Measurements from ENCODE around the gene ZNRF1. TPM values are rescaled to one million over a fixed set of nuclear protein-coding genes. Genes with fewer than 3 reads are reported as not detected.

ZNRF1 gene
- total RNA-seq, 1 donor from 2014 or later: 31.3 TPM

DNA sequence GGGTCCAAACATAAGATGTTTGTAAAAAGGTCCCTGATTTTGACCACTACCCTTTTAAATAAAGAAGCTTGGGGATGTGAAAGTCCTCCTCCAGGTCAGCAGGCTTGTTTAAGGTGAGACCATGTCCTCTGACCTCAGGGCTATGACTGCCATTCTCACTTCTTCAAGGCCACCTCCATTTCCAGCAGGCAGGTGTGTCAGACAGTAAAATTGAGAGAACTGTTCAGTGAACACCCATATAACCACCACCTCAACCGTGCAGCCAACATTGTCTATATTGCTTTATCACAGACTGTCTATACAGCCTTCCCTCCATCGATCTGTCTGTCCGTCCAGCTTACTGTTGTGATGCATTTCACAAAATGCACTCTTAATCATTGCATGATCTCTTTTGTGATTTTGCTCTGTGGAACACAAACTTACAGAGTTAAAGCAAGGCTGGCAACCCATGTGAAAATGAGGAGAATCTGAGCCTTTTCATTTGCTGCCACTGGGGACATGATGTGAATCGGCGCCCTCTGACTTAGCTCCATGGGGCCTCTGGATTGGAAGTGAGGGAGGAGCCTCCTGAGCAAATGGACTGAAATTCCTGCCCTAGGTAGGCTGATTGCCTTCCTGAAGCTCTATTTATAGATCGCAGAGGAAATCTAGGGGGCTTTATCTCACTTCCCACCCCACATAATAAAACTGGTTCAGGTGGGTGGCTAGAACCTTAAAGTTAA, 53.8 kb downstream of the ZNRF1 start:
- no peak overlapping the region for H3K4me3 ChIP-seq (ENCODE audit: low read depth, low read length)
- DNase-seq (ENCODE audit: low read depth): no peak
- no peaks in the 10 kb centered on the region for H3K27me3 ChIP-seq (ENCODE audit: control insufficient read depth, insufficient read depth, low read length)
- TF ChIP-seq, protein P1, sequence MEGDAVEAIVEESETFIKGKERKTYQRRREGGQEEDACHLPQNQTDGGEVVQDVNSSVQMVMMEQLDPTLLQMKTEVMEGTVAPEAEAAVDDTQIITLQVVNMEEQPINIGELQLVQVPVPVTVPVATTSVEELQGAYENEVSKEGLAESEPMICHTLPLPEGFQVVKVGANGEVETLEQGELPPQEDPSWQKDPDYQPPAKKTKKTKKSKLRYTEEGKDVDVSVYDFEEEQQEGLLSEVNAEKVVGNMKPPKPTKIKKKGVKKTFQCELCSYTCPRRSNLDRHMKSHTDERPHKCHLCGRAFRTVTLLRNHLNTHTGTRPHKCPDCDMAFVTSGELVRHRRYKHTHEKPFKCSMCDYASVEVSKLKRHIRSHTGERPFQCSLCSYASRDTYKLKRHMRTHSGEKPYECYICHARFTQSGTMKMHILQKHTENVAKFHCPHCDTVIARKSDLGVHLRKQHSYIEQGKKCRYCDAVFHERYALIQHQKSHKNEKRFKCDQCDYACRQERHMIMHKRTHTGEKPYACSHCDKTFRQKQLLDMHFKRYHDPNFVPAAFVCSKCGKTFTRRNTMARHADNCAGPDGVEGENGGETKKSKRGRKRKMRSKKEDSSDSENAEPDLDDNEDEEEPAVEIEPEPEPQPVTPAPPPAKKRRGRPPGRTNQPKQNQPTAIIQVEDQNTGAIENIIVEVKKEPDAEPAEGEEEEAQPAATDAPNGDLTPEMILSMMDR (IDR thresholded peaks at IDR 0.05; ENCODE audit: insufficient read depth, low read length, poor library complexity, severe bottlenecking): no peak
- H3K36me3 ChIP-seq (ENCODE audit: control insufficient read depth, insufficient read depth, low read length): no peaks in the 10 kb centered on the region

DNA sequence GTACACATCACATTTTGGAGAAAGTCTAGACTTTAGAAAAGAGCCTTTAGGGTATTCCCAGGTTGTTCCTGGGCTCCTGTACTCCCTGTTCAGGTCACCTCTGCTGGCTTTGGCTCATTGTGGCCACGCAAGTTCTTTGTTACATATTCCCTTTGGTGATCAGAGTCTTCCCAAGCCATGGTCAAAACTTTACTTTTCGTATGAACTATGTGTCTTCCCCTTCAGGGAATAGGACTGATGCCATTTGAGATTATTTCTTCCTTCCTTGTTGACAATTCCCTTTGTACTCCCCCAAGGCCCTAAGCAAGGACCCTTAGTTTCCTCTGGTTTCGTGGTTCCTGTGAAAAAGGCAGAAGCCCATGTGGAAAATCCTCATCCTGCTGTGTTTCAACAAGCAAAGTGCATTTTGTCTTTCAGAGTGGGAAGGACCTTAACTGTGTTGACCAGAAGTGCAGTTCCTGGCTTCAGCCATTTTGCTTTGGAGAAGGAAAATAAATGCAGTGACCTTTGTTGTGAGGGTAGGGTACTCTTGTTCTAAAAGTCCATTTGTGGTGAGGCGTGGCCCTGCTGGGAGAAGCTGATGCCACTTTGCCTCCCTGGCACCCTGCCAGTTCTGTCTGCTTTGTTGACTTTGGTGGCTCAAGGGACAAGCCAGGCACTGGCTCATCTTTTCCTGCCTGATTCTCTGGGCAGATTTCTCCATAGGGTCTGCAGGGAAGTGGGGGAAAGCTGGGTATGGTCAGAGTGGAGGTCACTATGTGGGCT, 55.1 kb downstream of the ZNRF1 start:
- TF ChIP-seq, protein P1 (IDR thresholded peaks at IDR 0.05; ENCODE audit: insufficient read depth, low read length, poor library complexity, severe bottlenecking): no peak
- Histone ChIP-seq H3K36me3 (ENCODE audit: control insufficient read depth, insufficient read depth, low read length) (no peaks in the 10 kb centered on the region), H3K4me3 (ENCODE audit: low read depth, low read length) (no peak overlapping the region), H3K27me3 (ENCODE audit: control insufficient read depth, insufficient read depth, low read length) (no peaks in the 10 kb centered on the region)
- no peak for DNase-seq (ENCODE audit: low read depth)

DNA sequence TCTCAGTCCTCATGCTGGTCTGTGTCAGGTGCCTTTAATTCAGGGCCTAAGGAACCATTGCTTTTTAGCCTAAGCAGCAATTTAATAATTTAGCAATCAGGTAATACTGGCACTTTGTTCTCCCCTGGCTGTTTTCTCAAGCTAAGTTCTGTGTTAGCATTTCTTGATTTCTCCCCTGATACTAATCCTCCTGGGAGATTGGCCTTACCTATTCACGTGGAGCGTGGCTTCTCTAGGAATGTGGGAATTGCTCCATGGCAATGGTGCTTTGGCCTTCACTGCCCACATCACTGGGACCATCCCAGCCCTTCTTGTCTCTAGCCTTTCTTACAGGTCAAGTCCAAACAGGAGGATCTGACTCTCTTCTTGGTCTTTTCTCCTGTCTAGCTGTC, 55.7 kb downstream of the ZNRF1 start:
- DNase-seq (ENCODE audit: low read depth): no peak
- TF ChIP-seq, protein P1 (IDR thresholded peaks at IDR 0.05; ENCODE audit: insufficient read depth, low read length, poor library complexity, severe bottlenecking): no peak
- H3K27me3 ChIP-seq (ENCODE audit: control insufficient read depth, insufficient read depth, low read length): no peaks in the 10 kb centered on the region
- no peaks in the 10 kb centered on the region for H3K36me3 ChIP-seq (ENCODE audit: control insufficient read depth, insufficient read depth, low read length)
- no peak overlapping the region for H3K4me3 ChIP-seq (ENCODE audit: low read depth, low read length)

- TF ChIP-seq, protein P1 (IDR thresholded peaks at IDR 0.05; ENCODE audit: insufficient read depth, low read length, poor library complexity, severe bottlenecking): no peak
- no peak for DNase-seq (ENCODE audit: low read depth)
- Histone ChIP-seq H3K27me3 (ENCODE audit: control insufficient read depth, insufficient read depth, low read length) (no peaks in the 10 kb centered on the region), H3K36me3 (ENCODE audit: control insufficient read depth, insufficient read depth, low read length) (peaks cover 1% of the 10 kb centered on the region), H3K4me3 (ENCODE audit: low read depth, low read length) (no peak overlapping the region)
These were observed 60.0 kb downstream of the ZNRF1 start for GRCh38 chr16:75058806-75059205.

GRCh38 chr16:75059411-75059810, 60.6 kb downstream of the ZNRF1 start:
- TF ChIP-seq, protein P1 (IDR thresholded peaks at IDR 0.05; ENCODE audit: insufficient read depth, low read length, poor library complexity, severe bottlenecking): no peak
- H3K27me3 ChIP-seq (ENCODE audit: control insufficient read depth, insufficient read depth, low read length): no peaks in the 10 kb centered on the region
- H3K36me3 ChIP-seq (ENCODE audit: control insufficient read depth, insufficient read depth, low read length): peaks cover 1% of the 10 kb centered on the region
- H3K4me3 ChIP-seq (ENCODE audit: low read depth, low read length): no peak overlapping the region
- DNase-seq (ENCODE audit: low read depth): no peak

All from kidney epithelial cell (primary cell).